ENCODE measurements around the gene LAMA2.

- TF ChIP-seq CTCF (conservative IDR thresholded peaks at IDR 0.05 in 1 of 2, IDR thresholded peaks at IDR 0.05 in 1 of 2; ENCODE audit: low read depth in 1 of 2, low read length in 2 of 2) (no peak), EZH2 (IDR thresholded peaks at IDR 0.05; ENCODE audit: low read length, missing control alignments) (no peak)
Observed at GRCh38 chr6:129248946-129249345, 366.0 kb downstream of the LAMA2 start.

All from fibroblast of lung (primary cell).